LHCN-M2 (cell line): ENCODE data around the gene PAM16. TPM values are rescaled to one million over a fixed set of nuclear protein-coding genes. Genes with fewer than 3 reads are reported as not detected.

Source experiments
- DNase-seq: peaks from one replicate; pipeline ENCODE4 v3.0.0-alpha.2; 2012; ENCODE audit warnings: low read depth
- total RNA-seq: library from RNA; depleted of rRNA; stranded (reverse); fragments of >200 nt; gene quantifications from 2 replicates; pipeline ENCODE4 v1.2.3, GENCODE V29; 2014

PAM16 gene
- total RNA-seq, 1 experiment from 2014 or later: 48.1 TPM

DNA sequence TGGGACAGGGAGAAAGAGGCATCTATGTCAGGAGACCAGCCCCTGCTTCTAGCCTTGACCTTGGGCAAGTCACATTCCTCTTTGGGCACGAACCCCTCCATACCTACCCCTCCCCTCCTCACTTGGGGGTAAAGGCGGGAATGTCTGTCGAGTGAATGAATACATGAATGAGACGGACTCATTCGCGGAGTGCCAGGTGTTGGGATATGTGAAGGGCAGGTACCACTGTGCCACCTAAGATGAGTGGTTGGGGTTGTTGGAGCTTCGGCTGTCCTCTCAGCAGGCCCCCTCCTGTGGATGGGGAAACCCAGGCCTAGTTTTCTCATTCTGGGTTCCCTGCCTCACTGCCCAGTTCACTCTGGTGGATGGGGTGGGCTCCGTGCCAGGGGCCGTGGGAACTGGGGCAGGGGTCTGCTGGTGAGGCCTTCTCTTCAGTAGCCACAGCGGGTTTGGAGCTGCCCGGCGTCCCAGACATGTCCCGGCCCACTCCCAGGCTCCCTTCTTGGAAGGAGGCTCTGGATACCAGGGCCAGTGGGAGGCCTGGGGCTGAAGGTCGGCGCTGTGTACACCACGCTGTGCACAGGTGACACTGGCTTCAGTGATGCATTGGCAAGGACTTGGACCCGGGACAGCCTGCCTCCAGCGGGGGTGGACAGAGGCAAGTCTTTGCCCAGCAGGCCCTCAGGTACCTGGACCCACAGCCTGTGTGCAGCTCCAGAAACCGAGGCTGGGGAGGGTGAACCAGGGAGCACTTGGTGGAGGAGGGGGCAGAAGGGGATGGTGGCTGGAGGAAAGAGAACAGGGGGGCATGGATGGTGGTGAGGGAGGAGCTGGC is 29.6 kb downstream of the PAM16 start:
- no peak for DNase-seq

- no peak for DNase-seq
These were observed 30.5 kb downstream of the PAM16 start for GRCh38 chr16:4320571-4321137.

DNA sequence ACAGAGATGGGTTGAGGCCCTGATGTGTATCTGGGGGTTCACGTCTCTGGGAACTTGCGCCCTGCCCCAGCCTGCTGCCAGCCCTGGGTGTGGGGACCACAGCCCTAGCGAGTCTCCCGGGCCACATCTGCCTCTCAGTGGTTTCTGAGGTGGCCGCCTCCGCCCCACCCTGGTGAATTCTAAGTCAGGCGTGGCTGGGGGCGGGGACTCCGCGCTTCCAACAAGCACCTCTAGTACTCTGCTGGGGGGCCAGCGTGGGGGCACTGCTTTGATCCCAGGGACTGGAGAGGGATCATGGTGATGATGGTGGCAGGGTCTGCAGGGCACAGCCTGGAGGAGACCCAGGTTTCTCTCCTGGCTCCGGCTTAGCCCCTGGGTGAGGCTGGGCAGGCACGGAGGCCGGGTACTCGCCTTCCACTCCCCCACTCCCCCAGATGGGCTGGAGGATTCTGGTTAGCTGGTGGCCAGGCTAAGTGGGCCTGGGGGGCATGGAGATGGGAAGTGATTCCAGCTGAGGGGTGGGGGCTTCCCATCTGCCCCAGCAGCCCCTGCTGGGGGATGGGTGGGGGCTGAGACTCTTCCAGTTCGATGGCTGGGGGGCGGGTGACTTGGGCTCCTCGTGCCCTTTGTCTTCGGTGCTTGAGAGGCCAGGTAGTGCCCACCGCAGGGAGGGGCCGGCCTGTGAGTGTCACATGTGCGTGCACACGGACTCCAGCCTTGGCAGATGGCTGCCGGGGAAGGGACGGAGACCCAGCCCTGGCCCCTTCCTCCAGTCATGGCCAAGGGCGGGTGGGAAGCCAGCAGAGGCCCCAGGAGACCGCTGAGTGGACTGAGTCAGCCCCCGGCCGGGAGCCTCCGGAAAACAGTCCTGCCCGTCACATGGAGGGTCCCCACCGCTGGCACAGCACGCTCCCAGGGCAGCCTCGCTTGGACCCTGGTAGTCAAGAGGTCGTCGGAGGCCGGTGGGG is 31.4 kb downstream of the PAM16 start:
- DNase-seq: no peak

- no peak for DNase-seq
These were observed 32.2 kb downstream of the PAM16 start for GRCh38 chr16:4318967-4319366.

DNA sequence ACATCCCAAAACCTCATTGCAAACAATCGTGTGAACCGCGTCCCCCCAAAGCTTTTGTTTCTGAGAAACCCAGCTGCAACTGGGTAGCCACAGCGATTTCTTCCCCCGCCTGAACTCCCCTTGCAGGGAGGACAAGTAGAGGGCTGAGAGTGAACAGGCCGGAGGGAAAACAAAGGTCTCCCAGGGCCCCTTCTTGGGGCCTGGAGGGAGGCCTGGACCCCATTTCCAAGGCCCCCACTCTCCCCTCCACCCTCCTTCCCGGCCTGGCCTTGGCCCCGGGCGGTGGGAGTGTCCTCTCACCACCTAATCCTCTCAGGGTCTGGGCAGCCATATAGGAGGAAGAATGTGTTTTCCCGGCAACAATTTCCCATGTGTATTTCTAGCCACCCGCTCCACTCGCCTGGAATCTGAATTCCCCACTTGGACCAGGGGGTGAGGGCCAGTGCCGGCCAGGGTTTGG is 32.6 kb downstream of the PAM16 start:
- no peak for DNase-seq

DNA sequence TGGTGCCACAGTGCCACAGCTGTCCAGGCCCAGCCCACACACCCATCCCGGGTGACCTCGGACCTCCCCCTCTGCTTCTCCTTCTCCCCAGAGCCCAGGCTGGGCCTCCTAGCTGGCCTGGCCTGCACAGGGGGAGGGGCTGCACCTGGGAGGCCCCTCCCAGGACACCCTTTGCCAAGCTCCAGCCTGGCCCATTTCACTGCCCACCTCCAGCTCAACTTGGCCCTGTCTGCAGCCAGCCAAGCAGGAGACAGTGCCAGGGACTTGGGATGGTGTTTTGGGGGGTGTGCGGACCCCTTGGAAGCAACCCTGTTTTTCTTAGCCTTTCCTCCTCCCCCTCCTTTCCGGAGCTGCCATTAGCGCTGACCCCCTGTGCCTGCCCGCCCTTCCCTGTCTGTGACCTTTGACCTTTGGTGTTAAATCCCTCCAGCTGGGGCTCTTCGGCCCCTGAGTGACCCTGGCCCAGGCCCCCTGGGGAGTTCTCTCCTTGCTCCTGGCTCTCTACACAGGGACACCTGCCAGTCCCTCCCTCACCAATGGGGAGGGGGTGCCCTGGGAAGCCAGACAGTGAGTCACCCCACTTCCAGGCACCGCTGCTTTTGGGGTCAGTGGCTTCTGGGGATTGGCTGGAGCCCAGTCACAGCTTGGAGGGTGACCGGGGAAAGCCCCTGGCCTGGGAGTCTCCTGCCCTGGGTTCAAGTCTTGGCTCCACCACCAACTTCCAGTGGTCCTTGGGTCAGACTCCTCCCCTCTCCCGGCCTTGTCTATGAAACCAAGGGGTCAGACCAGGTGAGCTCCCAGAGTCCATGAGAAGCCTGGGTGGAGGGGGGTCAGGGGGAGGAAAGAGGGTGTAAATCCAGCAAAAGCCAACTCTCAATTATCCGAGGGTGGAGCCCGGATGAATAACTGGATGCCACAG is 33.3 kb downstream of the PAM16 start:
- DNase-seq: peak; percentile 34

DNA sequence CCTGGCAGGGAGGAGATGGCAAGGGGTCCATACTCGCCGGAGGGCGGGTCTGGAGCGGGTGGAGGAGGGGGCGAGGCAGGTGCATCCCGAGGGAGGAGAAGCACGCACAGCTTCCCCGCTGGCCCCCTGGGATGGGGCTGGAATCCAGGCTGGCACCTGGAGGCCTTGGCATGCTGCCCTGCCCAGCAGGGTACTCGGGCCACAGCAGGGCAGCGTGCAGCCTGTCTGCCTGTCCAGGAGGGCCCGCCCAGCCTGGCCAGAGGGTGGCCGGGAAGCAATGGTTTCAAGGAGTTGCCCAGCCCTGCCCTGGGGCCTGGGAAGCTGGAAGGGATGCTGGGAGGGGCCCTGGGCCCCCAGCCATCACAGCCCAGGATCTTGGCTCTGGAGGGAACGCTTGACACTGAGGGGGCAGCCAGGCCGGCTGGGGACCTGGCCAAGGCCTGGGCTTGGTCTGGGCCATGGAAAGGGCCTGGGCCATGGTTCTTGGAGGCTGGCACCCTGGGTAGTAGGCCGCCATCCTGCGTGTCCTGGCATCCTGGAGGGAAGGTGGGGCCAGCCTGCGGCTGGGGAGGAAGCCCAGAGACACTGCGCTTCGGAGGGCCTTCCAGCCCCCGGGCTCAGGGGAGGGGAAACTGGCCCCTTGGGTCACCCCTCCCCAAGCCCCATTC is 34.1 kb downstream of the PAM16 start:
- peak; percentile 54 for DNase-seq

GRCh38 chr16:4316108-4316863 is 34.8 kb downstream of the PAM16 start:
- peak; percentile 29 for DNase-seq

DNA sequence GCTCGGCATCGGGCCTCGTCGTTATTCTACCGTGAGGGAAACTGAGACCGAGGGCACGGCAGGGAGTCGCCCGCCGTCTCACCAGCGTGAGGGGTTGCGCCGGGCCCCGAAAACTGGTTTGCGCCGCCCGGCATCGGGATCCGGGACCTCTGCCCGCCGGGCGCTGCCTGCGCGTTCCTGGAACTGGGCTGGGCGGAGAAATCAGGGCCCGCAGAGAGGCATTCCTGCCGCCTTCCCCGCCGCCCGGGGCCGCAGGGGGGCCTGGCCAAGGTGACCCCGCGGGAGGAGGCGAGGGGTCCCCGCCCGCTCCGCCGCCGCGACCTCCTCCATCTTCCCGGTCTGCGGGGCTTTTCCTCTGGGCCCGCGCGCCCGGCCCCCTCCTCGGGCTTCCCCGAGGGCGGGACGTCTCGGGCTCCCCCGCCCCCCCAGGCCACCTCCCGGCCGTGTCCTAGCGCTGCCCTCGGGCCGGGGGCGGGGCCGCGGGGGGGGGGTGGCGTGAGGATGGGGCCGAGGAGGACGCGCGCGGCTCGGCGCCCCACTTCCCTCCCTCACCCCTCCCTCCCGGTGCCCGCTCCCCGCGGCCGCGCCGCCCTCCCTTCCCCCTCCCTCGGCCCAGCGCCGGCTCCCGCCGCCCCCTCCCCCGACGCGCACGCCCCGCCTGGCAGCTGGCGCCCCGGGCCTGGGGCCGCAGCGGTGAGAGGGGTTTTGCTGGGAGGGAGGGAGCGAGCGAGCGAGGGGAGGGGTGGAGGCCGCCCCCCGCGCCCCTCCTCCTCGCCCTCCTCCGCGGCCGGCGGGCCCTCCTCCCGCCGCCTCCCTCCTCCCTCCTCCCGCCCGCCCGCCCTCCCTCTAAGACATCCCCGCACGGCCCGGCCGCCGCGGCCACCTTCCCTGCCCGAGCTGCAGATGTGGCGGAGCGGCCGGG is 35.7 kb downstream of the PAM16 start, which contains the start of gene GLIS2:
Gene GLIS2, plus strand, starts transcription at position 882 of the 922 bp plus-strand sequence. CDS start 16,214 bp downstream, outside the sequence.
- DNase-seq: peak; percentile 69

DNA sequence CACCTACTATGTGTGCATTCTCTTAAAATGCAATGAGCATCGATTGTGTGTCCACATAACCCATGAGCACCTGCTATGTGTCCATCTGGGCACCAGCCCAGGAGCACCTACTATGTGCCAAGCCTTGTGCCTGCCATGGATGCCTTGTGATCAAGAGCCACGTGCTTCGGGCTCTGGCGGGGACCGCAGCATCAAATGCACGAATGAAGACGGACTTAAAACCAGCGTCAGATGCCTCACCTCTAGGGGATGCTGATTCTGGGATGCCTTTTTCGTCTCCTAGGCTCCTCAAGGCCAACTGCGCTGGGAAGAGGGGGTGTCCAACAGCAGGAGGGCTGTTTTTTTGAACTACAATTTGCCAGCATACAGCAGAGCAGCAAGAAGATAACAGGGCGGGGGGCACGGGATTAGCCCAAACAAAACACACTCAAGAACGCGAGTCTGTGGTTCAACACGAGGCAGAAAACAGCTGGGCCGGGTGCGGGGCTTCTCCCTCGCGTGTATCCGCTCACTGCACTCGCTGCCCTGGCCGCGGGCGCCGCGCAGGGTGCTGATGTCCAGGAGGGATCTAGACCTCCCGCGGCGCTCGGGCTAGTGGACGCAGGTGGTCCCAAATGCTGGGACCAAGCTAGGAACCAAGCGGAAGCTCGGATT is 36.5 kb downstream of the PAM16 start:
- peak; percentile 47 for DNase-seq

DNA sequence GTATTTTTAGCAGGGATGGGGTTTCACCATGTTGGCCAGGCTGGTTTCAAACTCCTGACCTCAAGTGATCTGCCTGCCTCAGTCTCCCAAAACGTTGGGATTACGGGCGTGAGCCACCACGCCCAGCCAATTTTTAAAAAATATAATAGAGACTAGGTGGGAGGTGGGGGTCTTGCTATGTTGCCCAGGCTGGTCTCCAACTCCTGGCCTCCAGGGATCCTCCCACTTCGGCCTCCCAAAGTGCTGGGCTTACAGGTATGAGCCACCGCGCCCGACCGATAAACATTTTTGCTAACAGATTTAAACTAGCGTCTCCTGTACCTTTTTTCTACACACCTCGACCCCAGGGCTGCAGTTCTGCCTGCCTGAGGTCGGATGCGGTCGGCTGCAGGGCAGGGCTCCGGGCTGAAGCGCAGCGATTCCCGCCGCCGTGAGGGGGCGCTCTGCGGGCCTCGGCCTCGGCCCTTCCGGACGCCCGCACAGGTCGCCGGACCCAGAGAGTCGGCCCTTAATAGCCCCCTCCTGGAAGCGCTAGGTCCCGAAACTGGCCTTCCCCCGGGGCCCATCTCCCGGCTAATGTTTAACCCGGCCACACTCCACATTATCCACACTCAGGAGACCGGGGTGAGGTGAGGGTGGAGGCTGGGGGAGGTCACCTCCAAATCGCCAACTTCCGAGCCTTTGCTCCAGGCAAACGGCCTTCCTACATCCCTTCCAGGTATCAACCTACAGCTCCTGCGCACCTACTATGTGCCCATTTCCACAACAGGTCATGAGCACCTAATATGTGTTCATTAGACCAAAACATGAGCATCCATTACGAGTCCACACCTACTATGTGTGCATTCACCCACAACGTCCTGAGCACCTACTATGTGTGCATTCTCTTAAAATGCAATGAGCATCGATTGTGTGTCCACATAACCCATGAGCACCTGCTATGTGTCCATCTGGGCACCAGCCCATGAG is 37.3 kb downstream of the PAM16 start:
- DNase-seq: peak; percentile 29

DNA sequence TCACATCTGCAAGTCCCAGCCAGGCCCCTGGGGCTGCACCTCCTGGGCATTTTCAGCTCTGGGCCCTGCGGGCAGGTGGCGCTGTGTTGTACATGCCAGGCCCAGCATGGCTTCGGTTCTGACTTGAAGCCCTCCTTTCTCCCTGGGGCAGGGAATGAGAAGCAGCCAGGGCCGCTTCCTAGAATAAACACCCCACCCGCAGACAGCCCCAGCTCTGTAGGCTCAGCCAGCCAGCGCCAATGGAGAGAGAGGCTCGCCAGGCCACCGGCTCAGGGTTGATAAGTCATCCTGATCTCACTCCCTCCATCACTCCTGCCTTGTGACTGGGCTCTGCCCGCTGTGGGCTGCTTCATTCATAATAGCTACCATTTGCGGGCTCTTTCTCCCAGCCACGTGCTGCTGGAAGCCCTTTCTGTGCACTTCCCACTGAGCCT is 41.3 kb downstream of the PAM16 start:
- no peak for DNase-seq

DNA sequence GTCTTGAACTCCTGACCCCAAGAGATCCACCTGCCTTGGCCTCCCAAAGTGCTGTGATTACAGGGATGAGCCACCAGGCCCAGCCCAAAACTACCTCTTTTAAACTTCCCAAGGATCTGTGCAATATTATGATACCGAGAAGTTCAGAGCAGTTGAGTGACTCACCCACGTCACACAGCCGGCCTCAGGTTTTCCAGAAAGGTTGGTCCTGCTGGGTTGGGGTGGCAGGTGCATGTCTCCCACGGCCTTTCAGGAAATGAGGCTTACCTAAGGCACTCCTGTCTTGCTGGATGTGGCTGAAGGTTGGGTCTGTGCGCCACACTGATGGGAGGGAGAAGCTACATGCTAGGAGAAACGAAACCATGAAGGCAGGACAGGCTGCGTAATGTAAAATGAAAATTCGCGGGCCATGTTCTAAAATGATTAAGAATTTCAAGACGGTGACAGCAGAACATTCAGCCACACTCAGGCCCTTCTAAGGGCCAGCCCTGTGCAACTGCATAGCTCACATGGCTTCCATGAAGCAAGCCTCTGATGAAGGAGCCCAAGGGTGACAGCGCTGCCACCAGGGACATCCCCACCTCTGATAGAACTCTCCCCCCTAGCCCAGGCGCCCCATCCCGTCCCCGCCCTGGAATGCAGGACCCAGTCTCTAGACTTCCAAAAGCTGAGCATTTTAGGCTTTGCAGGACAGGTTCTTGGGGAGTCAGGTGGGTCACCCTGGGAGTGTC is 41.9 kb downstream of the PAM16 start:
- DNase-seq: no peak

GRCh38 chr16:4307215-4308037 is 43.7 kb downstream of the PAM16 start:
- DNase-seq: peak; percentile 85
